ENCODE results near the gene MAP3K4.

GRCh38 chr6:161104966-161105365 lies 113.4 kb downstream of the MAP3K4 start:
- TF ChIP-seq POLR2AphosphoS5 (IDR thresholded peaks at IDR 0.05; ENCODE audit: borderline replicate concordance, low read depth, low read length) = no peak
- TF ChIP-seq EZH2 (IDR thresholded peaks at IDR 0.05) = no peak
- TF ChIP-seq FOXP2 (optimal IDR thresholded peaks at IDR 0.05; ENCODE audit: control extremely low read depth, extremely low read length, insufficient read depth) = no peak
